GM03348 (cell line): ENCODE measurements around the gene SSRP1.
A peak's percentile ranks its signal among the peaks of the same experiment; 100 is the strongest.
"Not testable (repeated sequence)": the region's sequence is repeated elsewhere in the genome, so short reads cannot be mapped to it uniquely, and the experiment has no call there.

Source experiments
- DNase-seq: peaks from one replicate; pipeline ENCODE4 v3.0.0; 2012; ENCODE audit warnings: low spot score

SSRP1 gene

DNA sequence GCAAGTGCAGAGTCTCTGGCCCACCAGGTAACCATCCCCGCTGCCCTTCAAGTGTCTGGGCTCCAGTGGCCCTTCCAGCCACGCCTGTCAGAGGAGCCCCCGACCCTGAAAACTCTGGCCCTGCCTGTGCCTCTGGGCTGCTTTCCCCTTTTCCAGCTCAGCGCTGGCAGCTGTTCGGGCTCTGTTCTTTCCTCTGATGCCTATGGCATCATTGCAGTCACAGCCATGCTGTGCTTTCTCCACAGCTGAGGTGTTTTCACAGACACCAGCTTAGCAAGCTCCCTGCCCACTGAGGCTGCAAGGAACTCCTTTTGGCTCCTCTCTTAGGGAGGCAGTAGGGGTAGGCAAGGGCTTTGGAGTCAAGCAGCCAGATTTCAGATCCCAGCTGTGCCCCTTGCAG is 23.7 kb upstream of the SSRP1 start:
- no peak for DNase-seq

DNA sequence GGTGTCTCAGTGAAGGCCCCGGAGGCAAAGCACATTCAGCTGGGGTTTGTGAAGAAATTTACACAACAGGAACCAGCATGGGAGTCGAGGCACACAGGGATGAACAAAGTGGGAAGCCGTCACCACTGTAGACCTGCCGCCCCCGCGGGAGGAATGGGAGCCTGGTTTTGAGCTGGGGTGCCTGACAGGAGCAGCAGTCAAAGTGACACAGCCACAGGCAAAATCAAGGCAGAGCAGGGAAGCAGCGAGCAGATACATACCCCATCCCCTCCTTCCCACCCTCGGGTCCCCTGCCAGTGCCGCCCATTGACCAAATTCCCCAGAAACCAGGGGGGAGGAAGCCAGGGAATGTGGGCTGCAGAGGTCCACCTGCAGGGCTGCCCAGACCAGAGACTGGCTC is 23.3 kb upstream of the SSRP1 start:
- DNase-seq: no peak

DNA sequence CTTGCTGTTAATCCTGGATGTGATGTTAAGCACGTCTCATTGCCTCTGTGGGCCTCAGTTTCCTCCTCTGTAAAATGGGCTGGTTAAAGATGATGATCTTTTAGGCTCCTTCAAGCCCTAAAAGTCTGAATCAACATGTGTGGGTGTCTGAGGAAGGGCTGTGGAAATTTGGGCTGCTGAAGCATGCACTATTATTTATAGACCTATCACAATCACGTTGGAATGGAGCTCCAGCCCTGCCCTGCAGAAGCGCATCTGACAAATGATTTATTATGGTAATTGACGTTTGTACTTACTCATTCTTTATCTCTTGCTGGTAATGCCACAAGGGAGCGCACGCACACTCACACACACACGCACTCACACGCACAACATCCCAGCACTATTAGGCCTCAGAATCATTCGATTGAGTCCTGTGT is 22.9 kb upstream of the SSRP1 start:
- no peak for DNase-seq

DNA sequence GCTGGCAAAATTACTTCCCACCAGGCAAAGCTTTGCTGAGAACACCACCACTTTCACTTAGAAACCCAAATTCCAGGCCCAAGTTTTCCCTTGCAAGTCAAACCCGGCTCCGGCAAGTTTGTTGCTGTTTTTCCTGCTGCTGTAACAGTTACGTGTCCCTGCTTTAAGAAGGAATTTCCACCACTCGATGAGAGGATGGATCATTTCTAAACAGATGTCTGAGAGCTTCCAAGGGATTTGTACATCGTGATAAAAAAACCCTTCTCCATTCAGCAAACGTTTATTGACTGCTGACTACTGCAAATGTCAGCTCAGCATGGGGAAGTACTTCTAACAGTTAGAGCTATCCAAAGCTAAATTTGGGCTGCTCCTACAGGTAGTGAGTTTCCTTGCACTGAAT is 22.2 kb upstream of the SSRP1 start:
- DNase-seq: peak; percentile 47

DNA sequence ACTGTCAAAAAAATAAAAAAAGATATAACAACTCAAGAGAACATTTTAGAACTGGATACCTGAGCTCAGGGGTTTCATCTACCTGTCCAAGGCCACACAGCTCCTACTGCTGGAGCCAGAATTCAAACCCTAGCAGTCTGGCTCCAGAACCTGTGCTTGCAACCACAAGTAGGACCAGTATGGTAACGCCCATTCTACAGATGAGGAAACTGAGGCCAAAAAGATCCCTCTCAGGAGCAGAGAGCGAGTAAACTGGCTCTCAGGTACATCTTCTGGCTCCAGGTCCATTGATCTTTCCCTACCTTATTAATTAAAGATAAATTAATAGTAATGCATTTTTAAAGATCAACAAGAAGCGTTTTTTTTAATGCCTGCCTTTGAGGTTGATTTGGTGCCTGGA is 21.6 kb upstream of the SSRP1 start:
- no peak for DNase-seq

DNA sequence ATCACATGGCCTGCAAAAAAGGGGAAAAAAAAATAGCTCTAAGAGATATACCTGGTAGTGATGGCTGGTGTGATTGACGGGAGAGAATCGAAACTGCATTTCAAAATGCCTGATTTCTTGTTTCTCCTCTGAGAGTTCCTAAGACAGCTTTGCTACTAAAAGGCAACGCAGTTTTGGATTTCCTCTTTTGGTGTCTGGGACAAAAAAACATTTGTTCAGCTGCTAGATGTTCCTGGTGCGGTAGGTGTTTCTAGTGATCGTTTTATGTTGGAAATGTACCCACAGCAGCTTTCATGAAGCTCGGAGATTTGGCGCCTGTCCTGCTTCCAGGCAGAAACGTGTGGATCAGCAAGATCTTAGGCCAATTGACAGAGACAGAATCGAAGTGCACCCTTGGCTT is 20.6 kb upstream of the SSRP1 start:
- no peak for DNase-seq

DNA sequence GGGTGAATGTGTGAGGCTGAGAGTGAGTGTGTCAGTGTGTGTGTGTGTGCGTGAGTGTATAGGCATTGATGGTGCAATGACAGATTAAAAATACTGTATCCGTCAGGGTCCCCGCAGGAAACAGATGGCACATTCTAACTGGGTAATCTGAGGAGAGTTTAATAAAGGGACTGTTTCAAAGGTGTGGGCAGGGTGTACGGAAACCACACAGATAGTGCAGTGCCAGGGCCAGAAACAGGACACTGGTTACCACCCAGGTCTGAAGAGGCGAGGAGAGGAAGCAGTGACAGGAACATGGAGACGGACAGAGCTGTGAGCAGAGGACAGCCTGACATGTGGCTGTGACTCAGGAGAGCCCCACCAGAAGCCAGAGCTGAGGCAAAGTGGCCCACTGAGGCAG is 19.0 kb upstream of the SSRP1 start:
- no peak for DNase-seq

DNA sequence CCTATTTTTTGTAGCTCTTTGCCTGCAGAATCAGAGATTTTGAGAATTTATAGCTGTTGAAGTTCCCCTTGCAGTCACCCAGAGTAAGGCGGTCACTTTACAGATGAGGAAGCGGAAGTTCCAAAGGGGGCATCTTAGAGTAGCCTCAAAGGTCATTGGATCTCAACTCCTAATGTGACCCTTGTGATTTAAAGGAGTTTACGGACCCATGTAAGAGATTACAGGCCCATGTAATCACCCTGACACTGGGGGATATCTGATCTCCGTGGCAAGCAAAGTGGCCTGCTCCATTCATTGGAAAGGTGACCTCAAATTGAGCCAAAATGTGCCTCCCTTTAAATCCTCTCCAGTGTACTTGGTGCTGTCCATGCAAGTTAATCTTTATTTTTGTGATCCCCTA is 18.2 kb upstream of the SSRP1 start:
- no peak for DNase-seq

DNA sequence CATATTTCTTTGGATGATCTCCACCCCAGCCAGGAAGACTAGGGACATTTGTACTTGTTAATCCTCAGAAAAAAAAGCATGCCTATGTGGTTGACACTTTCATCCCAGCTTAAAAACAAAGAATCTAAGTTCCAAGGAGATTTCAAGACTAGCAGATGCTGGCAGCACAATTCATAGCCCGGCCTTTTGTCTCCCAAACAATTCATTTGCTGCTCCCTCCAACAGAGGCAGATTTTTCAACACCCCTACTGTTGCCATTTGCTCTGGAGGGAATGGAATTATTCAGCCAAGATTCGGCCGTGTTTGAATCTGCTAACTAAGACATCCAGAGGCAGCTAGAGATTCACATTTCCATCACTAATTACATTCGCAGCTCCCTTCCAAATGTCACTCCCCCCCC is 17.8 kb upstream of the SSRP1 start:
- no peak for DNase-seq

DNA sequence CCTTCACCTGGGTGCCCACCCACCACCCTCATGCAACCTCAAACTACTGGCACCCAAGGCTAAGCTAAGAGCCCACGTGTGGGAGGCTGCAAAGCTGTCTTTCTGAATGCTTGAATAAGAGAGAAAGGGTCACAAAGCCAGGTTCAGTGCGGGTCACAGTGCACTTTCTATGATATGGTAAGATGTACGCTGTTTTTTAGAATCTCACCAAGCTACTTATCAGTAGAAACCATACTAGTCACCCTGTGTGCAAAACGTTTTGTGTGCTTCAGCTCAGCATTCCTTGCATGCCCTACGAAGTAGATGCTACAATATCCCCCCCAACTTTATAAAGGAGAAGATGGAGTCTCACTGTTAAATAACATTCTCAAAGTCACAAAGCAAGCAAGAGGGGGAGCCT is 17.3 kb upstream of the SSRP1 start:
- DNase-seq: no peak

DNA sequence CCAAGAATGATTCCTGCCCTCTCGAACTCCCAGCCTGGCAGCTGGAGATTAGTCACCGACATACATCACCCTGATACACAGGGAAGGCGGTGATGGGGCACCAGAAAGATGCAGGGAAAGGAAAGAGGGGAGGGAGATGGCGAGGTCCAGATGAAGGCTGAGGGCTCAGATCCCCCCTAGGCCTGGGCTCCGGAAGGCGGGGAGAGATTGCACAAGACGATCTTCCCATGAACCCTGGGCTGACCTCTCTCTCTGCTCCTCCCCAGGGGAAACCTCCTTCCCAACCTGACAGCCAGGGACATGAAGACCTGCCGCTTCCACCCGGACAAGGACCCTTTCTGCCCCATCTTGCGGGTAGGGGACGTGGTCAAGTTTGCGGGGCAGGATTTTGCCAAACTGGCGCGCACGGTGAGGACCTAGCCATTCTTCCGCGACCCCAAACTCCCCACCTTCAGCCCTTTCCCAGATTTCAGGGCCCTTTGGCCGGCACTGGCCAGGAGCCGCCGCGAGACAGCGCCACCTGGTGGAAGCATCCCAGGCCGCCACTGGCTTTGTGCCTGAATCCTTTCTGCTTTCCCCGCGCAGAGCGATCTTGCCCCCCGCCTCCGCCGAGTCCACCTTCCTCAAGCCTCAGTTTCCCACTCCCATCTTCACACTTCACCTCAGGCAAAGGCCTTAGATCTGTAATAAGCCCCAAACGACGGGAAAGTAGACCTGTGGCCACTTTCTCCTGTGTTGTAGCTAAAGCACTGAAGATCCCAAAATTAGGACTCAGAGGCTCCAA is 14.0 kb upstream of the SSRP1 start:
- DNase-seq: peak; percentile 73

DNA sequence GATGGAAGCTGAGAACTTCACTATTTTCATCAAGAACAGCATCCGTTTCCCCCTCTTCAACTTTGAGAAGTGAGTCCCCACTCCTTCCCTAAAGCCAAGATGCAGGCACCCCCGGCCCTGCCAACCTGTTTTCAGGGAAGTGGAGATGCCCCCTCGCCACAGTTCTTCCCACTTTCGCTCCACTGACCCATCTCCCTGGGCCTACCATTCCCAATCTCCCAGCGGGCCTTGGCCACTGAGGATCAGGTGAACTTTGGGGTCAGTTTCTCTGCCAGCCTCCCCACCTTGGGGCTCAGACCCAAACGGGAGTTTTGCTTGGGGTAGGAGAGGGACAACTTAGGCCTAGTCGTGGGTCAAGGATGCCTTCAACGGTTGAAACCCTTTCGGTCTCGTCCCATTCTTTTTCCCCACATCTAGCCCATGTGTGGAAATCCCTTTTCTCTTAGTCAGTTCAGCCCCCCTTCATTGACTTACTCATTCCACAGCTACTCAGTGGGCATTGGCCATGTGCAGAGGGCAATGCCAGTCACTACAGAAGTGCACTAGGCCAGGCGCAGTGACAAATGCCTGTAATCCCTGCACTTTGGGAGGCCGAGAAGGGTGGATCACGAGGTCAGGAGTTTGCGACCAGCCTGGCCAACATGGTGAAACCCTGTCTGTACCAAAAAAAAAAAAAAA is 13.1 kb upstream of the SSRP1 start:
- DNase-seq: no peak

DNA sequence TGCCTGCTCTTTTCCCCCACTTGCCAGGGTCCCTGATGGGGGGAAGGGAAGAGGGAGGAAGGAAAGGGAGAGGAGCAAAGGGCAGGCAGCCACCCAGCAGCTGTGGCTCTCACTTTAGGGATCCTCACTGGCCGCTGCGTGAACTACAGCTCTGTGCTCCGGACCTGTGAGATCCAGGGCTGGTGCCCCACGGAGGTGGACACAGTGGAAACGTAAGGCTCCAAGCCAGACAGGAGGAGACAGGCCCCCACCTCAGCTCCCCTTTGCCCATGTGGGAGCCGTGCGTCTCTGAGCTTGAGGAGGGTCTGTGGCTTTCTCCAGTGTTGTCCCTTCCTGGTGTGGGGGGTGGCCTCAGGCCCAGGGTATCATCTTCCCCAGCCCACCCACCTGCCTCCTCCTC is 12.4 kb upstream of the SSRP1 start:
- no peak for DNase-seq

DNA sequence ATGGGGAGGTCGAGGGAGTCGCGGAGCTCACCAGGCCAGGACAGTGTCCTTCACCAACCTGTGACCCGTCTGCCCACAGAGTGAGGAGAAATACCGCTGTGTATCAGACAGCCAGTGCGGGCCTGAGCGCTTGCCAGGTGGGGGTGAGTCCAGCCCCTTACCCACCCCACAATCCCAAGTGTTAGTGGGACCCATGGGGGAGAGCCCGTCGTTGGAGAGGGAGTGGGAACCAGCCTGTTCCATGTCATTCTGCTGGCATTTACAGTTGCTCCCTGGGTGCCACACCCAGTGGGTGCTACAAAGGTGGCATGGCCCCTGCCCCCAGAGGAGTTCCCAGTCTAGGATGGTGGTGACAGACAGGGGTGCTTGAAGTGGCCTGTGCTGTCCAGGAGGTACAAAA is 11.6 kb upstream of the SSRP1 start:
- DNase-seq: no peak

DNA sequence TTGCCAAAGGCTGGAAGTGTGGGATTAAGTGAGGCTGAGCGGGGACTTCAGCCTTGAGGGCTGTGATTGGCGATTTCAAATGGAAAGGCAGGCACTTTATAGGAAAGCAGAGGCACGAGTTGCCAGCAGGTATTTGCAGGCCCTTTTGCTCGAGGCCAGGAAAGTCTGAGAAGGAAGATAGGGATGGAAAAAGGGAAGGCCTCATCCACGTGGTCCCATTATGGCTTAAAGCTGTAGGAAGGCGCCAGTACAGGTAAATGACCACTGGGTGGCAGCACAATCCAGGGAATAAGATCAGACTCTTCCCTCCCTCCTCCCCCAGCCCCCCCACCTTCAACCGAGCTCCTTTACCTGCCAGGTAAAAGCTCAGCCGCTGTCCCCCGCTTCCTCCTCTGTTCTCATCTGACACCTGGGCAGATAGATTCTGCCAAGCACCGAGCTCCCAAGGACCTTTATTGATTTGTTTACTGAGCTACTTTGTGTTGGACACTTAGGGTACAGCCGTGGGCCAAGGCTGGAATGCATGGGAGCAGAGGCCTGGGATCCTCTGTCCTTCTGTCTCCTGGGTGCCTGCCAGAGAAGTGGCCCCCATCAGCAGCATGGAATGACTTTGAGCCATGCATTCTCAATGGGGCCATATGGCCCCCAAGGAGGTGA is 10.0 kb upstream of the SSRP1 start:
- DNase-seq: peak; percentile 89

DNA sequence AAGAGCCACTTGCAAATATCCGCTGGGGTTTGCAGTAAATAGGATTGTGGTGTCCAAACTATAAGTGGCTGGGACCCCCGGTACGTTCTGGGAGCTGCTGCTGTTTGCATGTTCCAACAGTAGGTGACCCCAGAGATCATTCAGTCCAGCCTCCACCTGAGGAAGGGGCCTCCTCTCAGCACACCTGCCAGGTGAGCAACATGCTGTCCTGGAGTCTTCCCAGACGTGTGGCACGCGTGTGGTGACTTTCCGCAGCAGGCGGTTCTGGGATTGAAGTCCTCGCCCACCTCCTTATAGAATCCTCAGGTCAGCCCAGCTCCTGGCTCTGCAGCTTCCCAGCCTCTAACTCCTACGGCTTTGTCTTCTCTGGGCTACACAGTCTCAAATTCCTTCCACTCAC is 9.1 kb upstream of the SSRP1 start:
- DNase-seq: no peak

DNA sequence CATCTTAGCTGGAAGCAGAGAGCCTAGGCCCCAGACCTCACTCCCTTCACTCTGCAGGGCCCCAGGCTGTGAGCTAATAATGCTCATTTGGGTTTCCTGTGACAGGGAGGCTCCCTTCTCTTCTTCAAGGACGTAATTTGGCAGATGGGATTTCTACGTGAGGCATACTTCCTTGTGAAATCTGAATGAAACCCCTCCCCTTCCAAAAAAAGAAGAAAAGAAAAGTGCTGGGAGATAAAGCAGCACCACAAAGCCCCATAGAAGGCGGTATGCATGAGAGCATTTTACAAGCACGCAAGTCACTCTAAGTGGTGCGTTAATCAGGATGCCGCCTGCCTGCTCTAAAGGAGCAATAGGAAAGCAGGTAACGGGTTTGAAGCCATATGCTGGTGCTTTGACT is 8.1 kb upstream of the SSRP1 start:
- no peak for DNase-seq

DNA sequence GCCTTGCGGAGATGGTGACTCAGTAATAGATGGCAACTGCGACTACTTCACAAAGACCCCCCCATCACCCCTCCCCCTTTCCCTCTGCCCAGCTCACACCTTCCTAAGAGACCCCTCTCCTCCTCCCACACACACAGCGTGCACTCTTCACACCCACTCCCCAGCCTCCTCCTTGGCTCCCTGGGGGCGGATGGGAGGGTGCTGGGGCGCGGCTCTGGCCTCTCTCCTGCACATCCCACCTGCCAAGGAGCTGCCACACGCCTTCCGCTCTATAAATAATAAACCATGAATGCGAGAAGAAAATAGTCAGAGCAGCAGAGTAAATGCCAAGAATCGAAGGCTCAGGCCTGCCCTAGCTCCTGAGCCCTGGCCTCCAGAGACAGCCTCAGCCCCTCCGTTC is 7.0 kb upstream of the SSRP1 start:
- DNase-seq: no peak

DNA sequence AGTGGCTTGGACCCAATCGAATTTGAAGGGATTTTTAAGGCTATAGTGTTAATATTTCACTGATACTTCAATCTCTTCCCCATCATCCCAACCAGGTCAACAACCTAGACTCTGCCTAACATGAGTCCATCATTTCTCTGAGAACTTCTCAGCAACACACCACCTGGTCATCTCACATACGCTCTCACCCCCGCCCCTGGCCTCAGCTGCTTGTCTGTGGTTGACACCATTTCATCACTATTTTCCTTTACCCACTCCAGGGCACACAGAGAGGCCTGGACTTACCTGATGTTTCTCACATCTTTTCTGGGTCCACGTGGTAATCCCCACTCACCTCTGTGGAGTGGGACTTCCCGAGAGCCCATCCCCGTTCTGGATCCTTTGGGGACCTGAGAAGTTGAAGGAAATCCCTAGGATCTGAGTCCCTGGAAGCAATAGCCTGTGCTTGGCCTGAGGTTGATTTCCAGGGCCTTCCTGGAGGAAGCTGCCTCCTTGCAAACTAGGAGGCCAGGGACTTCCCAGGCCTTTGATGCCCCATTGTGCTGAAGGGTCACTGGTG is 5.6 kb upstream of the SSRP1 start:
- DNase-seq: no peak

DNA sequence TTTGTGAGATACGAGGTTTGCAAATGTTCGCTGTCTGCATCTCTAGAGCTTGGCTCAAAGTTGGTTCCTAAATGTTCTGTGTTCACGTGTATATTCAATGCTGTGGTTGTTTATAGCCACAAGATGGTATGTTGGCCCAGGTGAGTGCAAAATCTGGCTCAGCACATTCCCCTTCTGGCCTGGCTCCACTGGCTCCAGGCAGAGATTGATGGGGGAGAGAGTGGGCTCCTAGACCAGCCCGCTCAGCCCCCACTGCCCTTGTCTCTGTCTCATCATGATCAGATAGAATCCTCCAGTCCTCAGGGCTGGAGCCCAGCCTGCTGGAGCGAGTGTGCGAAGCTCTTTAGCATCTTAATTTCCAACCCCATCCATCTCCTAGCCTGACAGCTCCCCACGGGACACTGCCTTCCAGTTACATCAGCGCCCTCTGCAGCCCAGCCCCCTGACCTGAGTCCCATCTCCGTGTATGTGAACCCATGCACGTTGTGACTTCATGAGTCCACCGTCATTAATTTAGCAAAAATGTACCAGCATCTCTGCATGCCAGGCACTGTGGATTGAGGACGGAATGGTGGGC is 4.4 kb upstream of the SSRP1 start:
- peak; percentile 33 for DNase-seq

DNA sequence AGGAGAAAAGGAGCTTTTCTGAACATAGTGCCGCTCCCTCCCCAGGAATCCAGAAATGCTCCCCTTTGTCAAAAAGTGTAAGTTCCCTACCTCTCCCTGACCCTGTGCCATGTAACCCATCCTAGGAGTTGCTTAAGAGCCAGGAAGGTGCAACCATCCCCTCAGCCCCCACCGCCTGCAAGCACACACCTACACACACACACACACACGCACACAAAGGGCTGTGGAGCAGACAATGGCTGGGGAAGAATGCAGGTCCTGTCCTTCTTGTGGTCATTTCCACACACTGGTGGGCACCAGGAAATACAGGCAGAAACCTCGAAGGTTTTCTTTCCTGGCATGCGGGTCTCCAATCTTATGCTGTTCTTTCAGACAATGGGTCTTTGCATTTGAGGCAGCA is 3.6 kb upstream of the SSRP1 start:
- no peak for DNase-seq

DNA sequence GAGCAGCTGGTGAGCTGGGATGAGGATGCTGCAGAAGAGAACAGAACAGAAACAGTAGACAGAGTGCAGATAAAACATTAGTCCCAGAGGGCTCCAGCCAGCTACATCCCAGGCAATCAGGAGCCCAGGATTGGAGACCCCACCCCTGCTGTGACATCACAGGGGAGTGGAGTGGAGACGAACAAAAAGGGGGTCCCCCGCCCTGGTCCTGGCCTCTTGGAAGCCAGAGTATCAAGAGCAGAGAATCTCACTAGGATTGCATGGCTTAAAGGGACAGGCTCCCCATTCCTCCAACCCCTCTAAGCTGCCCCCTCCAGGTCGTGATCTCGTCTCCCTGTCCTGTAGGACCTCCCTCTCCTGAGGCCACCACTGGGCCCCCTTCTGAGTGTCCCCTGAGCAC is 2.5 kb upstream of the SSRP1 start, which contains the start of gene P2RX3:
P2RX3 (plus strand) TSS at position 211 of the 400 bp plus-strand sequence. CDS start 199 bp downstream, outside the sequence.
- no peak for DNase-seq

DNA sequence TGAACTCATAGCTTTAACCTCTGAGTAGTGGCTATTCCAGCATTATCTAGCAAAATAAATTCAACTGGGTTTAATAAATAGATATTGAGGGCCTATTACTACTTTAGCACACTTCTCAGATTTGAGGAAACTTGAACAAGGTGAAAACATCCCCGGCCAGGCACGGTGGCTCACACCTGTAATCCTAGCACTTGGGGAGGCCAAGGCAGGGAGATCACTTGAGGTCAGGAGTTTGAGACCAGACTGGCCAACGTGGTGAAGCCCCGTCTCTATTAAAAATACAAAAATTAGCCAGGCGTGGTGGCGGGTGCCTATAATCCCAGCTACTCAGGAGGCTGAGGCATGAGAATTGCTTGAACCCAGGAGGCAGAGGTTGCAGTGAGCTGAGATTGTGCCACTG is 1.2 kb upstream of the SSRP1 start:
- DNase-seq: not testable (repeated sequence)
